Suprapubic skin (tissue), 3 donors: ENCODE data around the gene TRIM60.

Source experiments
- CTCF ChIP-seq, 2 donors: fragments of 200-600 bp in 1 of 2; fragments of 450-650 bp in 1 of 2; sonication (generic) in 1 of 2; IDR thresholded peaks; one replicate each; pipeline ENCODE4 v1.5.1; 2016 to 2019; ENCODE audit warnings: antibody characterized with exemption in 2 of 2, mild to moderate bottlenecking in 1 of 2, moderate library complexity in 1 of 2
- EP300 ChIP-seq: sonication (generic); formaldehyde crosslinking; IDR thresholded peaks from one replicate; pipeline ENCODE4 v1.6.1; 2017; ENCODE audit warnings: antibody characterized with exemption

GRCh38 chr4:165006456-165006855 lies 25.3 kb upstream of the TRIM60 start:
- no peak for TF ChIP-seq CTCF (IDR thresholded peaks at IDR 0.05)
- no peak for TF ChIP-seq EP300
